ENCODE measurements around the gene TFAP2C. TPM values are rescaled to one million over a fixed set of nuclear protein-coding genes. Genes with fewer than 3 reads are reported as not detected.

The TFAP2C gene
- total RNA-seq, result not detected in 2 replicates

- peak in 1 of 2 donors; percentile 34 for DNase-seq (ENCODE audit: low read depth in 2 of 2)
Observed at GRCh38 chr20:56628873-56629463, at the start of gene TFAP2C. Gene TFAP2C (plus strand): TSS chr20:56629306. CDS start chr20:56629545, 239 bp downstream.

- no peak for DNase-seq (ENCODE audit: low read depth in 2 of 2)
Observed at GRCh38 chr20:56580226-56580625, 48.9 kb upstream of the TFAP2C start.

- DNase-seq (ENCODE audit: low read depth in 2 of 2), result no peak
Observed at GRCh38 chr20:56581701-56582100, 47.4 kb upstream of the TFAP2C start.

GRCh38 chr20:56582542-56582941 is 46.6 kb upstream of the TFAP2C start:
- no peak for DNase-seq (ENCODE audit: low read depth in 2 of 2)

- no peak for DNase-seq (ENCODE audit: low read depth in 2 of 2)
Observed at GRCh38 chr20:56584916-56585315, 44.2 kb upstream of the TFAP2C start.

- no peak for DNase-seq (ENCODE audit: low read depth in 2 of 2)
Observed at GRCh38 chr20:56587307-56588041, 41.6 kb upstream of the TFAP2C start.

GRCh38 chr20:56588996-56589395 is 40.1 kb upstream of the TFAP2C start:
- no peak for DNase-seq (ENCODE audit: low read depth in 2 of 2)

- no peak for DNase-seq (ENCODE audit: low read depth in 2 of 2)
Observed at GRCh38 chr20:56589633-56590032, 39.5 kb upstream of the TFAP2C start.

- no peak for DNase-seq (ENCODE audit: low read depth in 2 of 2)
Observed at GRCh38 chr20:56590888-56591287, 38.2 kb upstream of the TFAP2C start.

- no peak for DNase-seq (ENCODE audit: low read depth in 2 of 2)
Observed at GRCh38 chr20:56592211-56592610, 36.9 kb upstream of the TFAP2C start.

- DNase-seq (ENCODE audit: low read depth in 2 of 2), result no peak
Observed at GRCh38 chr20:56592817-56593216, 36.3 kb upstream of the TFAP2C start.

GRCh38 chr20:56595746-56596475 is 33.2 kb upstream of the TFAP2C start:
- no peak for DNase-seq (ENCODE audit: low read depth in 2 of 2)

GRCh38 chr20:56601166-56601565 is 27.9 kb upstream of the TFAP2C start:
- DNase-seq (ENCODE audit: low read depth in 2 of 2), result no peak

- no peak for DNase-seq (ENCODE audit: low read depth in 2 of 2)
Observed at GRCh38 chr20:56604673-56605072, 24.4 kb upstream of the TFAP2C start.

GRCh38 chr20:56605261-56605996 is 23.7 kb upstream of the TFAP2C start:
- DNase-seq (ENCODE audit: low read depth in 2 of 2), result no peak

- DNase-seq (ENCODE audit: low read depth in 2 of 2), result no peak
Observed at GRCh38 chr20:56606174-56606945, 22.7 kb upstream of the TFAP2C start.

- no peak for DNase-seq (ENCODE audit: low read depth in 2 of 2)
Observed at GRCh38 chr20:56607061-56607704, 21.9 kb upstream of the TFAP2C start.

- DNase-seq (ENCODE audit: low read depth in 2 of 2), result no peak
Observed at GRCh38 chr20:56608376-56608775, 20.7 kb upstream of the TFAP2C start.

- DNase-seq (ENCODE audit: low read depth in 2 of 2), result no peak
Observed at GRCh38 chr20:56609321-56609720, 19.8 kb upstream of the TFAP2C start.

- DNase-seq (ENCODE audit: low read depth in 2 of 2), result no peak
Observed at GRCh38 chr20:56610098-56610497, 19.0 kb upstream of the TFAP2C start.

- no peak for DNase-seq (ENCODE audit: low read depth in 2 of 2)
Observed at GRCh38 chr20:56614196-56614595, 14.9 kb upstream of the TFAP2C start.

All from lung microvascular endothelial cell (primary cell).